ENCODE data around the gene RAPGEF1. TPM values are rescaled to one million over a fixed set of nuclear protein-coding genes. Genes with fewer than 3 reads are reported as not detected.

RAPGEF1 gene
- total and polyA plus RNA-seq, 2 experiments from 2014 or later = 26.2 to 29.7 TPM

- H3K4me1 ChIP-seq (ENCODE audit: insufficient read depth) = no peaks in the 10 kb centered on the region
- no peak overlapping the region for H3K4me2 ChIP-seq
- H3K27ac ChIP-seq = no peak overlapping the region
- WGBS (ENCODE audit: low lambda C conversion rate, missing lambda C conversion rate) = 95% methylated on average over 9 of the region's 9 CpGs
- H3K9me3 ChIP-seq (ENCODE audit: low read depth) = no peaks in the 10 kb centered on the region
- H3K4me3 ChIP-seq = no peak overlapping the region
- H4K20me1 ChIP-seq (ENCODE audit: insufficient read depth, poor library complexity, severe bottlenecking) = no peaks in the 10 kb centered on the region
- H3K79me2 ChIP-seq = no peaks in the 10 kb centered on the region
- H3K36me3 ChIP-seq (replicated peaks; ENCODE audit: insufficient read depth, low read depth) = no peaks in the 10 kb centered on the region
- H3K27me3 ChIP-seq = no peaks in the 10 kb centered on the region
- TF ChIP-seq CTCF (IDR thresholded peaks at IDR 0.05; ENCODE audit: poor library complexity) (no peak), EZH2 (IDR thresholded peaks at IDR 0.05; ENCODE audit: borderline replicate concordance) (no peak), EZH2phosphoT487 (IDR thresholded peaks at IDR 0.05; ENCODE audit: low read depth, severe bottlenecking, unreplicated experiment) (no peak)
- no peak for DNase-seq (ENCODE audit: low spot score)
- no peaks in the 10 kb centered on the region for H3K9me2 ChIP-seq (replicated peaks; ENCODE audit: insufficient read depth)
- no peak overlapping the region for H2AFZ ChIP-seq
Observed at GRCh38 chr9:131587331-131587730, 152.5 kb downstream of the RAPGEF1 start.

GRCh38 chr9:131585375-131585774, 154.5 kb downstream of the RAPGEF1 start:
- Histone ChIP-seq H3K4me2 (no peak overlapping the region), H3K79me2 (no peaks in the 10 kb centered on the region), H3K9me2 (replicated peaks; ENCODE audit: insufficient read depth) (no peaks in the 10 kb centered on the region), H3K27me3 (no peaks in the 10 kb centered on the region), H3K27ac (no peak overlapping the region), H2AFZ (no peak overlapping the region), H3K36me3 (replicated peaks; ENCODE audit: insufficient read depth, low read depth) (no peaks in the 10 kb centered on the region), H3K9me3 (ENCODE audit: low read depth) (no peaks in the 10 kb centered on the region), H3K4me1 (ENCODE audit: insufficient read depth) (no peaks in the 10 kb centered on the region), H3K4me3 (no peak overlapping the region), H4K20me1 (ENCODE audit: insufficient read depth, poor library complexity, severe bottlenecking) (no peaks in the 10 kb centered on the region)
- DNase-seq (ENCODE audit: low spot score) = no peak
- WGBS (ENCODE audit: low lambda C conversion rate, missing lambda C conversion rate) = 89% methylated on average over 8 of the region's 8 CpGs
- TF ChIP-seq CTCF (IDR thresholded peaks at IDR 0.05; ENCODE audit: poor library complexity) (no peak), EZH2phosphoT487 (IDR thresholded peaks at IDR 0.05; ENCODE audit: low read depth, severe bottlenecking, unreplicated experiment) (no peak), EZH2 (IDR thresholded peaks at IDR 0.05; ENCODE audit: borderline replicate concordance) (no peak)

GRCh38 chr9:131584858-131585257, 155.0 kb downstream of the RAPGEF1 start:
- DNase-seq (ENCODE audit: low spot score) = no peak
- H3K9me2 ChIP-seq (replicated peaks; ENCODE audit: insufficient read depth) = no peaks in the 10 kb centered on the region
- no peak overlapping the region for H2AFZ ChIP-seq
- WGBS (ENCODE audit: low lambda C conversion rate, missing lambda C conversion rate) = 95% methylated on average over 7 of the region's 7 CpGs
- TF ChIP-seq EZH2phosphoT487 (IDR thresholded peaks at IDR 0.05; ENCODE audit: low read depth, severe bottlenecking, unreplicated experiment) (no peak), CTCF (IDR thresholded peaks at IDR 0.05; ENCODE audit: poor library complexity) (no peak), EZH2 (IDR thresholded peaks at IDR 0.05; ENCODE audit: borderline replicate concordance) (no peak)
- no peaks in the 10 kb centered on the region for H3K4me1 ChIP-seq (ENCODE audit: insufficient read depth)
- no peaks in the 10 kb centered on the region for H3K9me3 ChIP-seq (ENCODE audit: low read depth)
- H3K79me2 ChIP-seq = no peaks in the 10 kb centered on the region
- no peaks in the 10 kb centered on the region for H4K20me1 ChIP-seq (ENCODE audit: insufficient read depth, poor library complexity, severe bottlenecking)
- no peak overlapping the region for H3K4me2 ChIP-seq
- no peaks in the 10 kb centered on the region for H3K36me3 ChIP-seq (replicated peaks; ENCODE audit: insufficient read depth, low read depth)
- H3K4me3 ChIP-seq = no peak overlapping the region
- no peaks in the 10 kb centered on the region for H3K27me3 ChIP-seq
- no peak overlapping the region for H3K27ac ChIP-seq

All from hepatocyte (in vitro differentiated cells).